ENCODE data around the gene LDLRAD2. TPM values are rescaled to one million over a fixed set of nuclear protein-coding genes. Genes with fewer than 3 reads are reported as not detected.
A peak's percentile ranks its signal among the peaks of the same experiment; 100 is the strongest.
"Not testable (repeated sequence)": the region's sequence is repeated elsewhere in the genome, so short reads cannot be mapped to it uniquely, and the experiment has no call there.

The LDLRAD2 gene
- total RNA-seq (0.27 TPM), polyA plus RNA-seq (not detected)

GRCh38 chr1:21811875-21812305, at the start of gene LDLRAD2:
LDLRAD2 (plus strand) TSS chr1:21812265; CDS start chr1:21812452, 187 bp downstream.
- no peaks in the 10 kb centered on the region for H3K36me3 Mint-ChIP-seq
- Histone ChIP-seq H3K36me3 (ENCODE audit: control insufficient read depth, insufficient read depth, low read length) (no peaks in the 10 kb centered on the region), H3K27me3 (ENCODE audit: control insufficient read depth, insufficient read depth, low read length) (peaks cover 8% of the 10 kb centered on the region)

GRCh38 chr1:21763236-21763635, 48.8 kb upstream of the LDLRAD2 start:
- Histone ChIP-seq H3K36me3 (ENCODE audit: control insufficient read depth, insufficient read depth, low read length) (no peaks in the 10 kb centered on the region), H3K9me3 (ENCODE audit: control insufficient read depth in 2 of 2, low read length in 2 of 2) (no peaks in the 10 kb centered on the region), H3K4me1 (ENCODE audit: control insufficient read depth, insufficient read depth, low read length, poor library complexity, severe bottlenecking) (peaks cover 21% of the 10 kb centered on the region), H3K27me3 (ENCODE audit: control insufficient read depth, insufficient read depth, low read length) (no peaks in the 10 kb centered on the region), H3K27ac (ENCODE audit: insufficient read depth, low read length, poor library complexity, severe bottlenecking) (no peak overlapping the region), H3K4me3 (ENCODE audit: low read depth, low read length) (no peak overlapping the region)
- no peak for DNase-seq
- Mint-ChIP-seq H3K27ac (peak overlapping the region in 2 of 3 donors; percentile 57 to 75), H3K4me1 (peaks cover 22 to 87% (median 53%) of the 10 kb centered on the region in 4 donors), H3K27me3 (no peaks in the 10 kb centered on the region), H3K9me3 (no peaks in the 10 kb centered on the region), H3K36me3 (peaks cover 3% of the 10 kb centered on the region), H3K4me3 (peak overlapping the region in 1 of 4 donors; percentile 22)
- no peak for ATAC-seq (ENCODE audit: low read depth in 2 of 2)

More at GRCh38 chr1:21811875-21812305, at the start of gene LDLRAD2:
- H3K27ac ChIP-seq (ENCODE audit: insufficient read depth, low read length, poor library complexity, severe bottlenecking), result no peak within 1 kb of the TSS
- no peaks in the 10 kb centered on the region for H3K4me1 ChIP-seq (ENCODE audit: control insufficient read depth, insufficient read depth, low read length, poor library complexity, severe bottlenecking)
- H3K4me3 Mint-ChIP-seq, result peak within 1 kb of the TSS in 1 of 4 donors; percentile 44
- H3K9me3 ChIP-seq (ENCODE audit: control insufficient read depth in 2 of 2, low read length in 2 of 2), result no peaks in the 10 kb centered on the region
- peaks cover 0 to 4% (median under 1%) of the 10 kb centered on the region in 4 donors for H3K4me1 Mint-ChIP-seq
- no peak within 1 kb of the TSS for H3K4me3 ChIP-seq (ENCODE audit: low read depth, low read length)
- peaks cover 0 to 4% (median 0%) of the 10 kb centered on the region in 7 donors for H3K9me3 Mint-ChIP-seq
- H3K27me3 Mint-ChIP-seq, result peaks cover 35% of the 10 kb centered on the region
- H3K27ac Mint-ChIP-seq, result no peak within 1 kb of the TSS
- ATAC-seq (ENCODE audit: low read depth in 2 of 2) (no peak), DNase-seq (no peak)

- peaks cover 26% of the 10 kb centered on the region for H3K4me1 ChIP-seq (ENCODE audit: control insufficient read depth, insufficient read depth, low read length, poor library complexity, severe bottlenecking)
- no peaks in the 10 kb centered on the region for H3K9me3 Mint-ChIP-seq
- ATAC-seq (ENCODE audit: low read depth in 2 of 2) (no peak), DNase-seq (no peak)
- H3K27ac ChIP-seq (ENCODE audit: insufficient read depth, low read length, poor library complexity, severe bottlenecking), result no peak overlapping the region
- no peaks in the 10 kb centered on the region for H3K27me3 Mint-ChIP-seq
- H3K36me3 Mint-ChIP-seq, result peaks cover 5% of the 10 kb centered on the region
- H3K4me1 Mint-ChIP-seq, result peaks cover 22 to 87% (median 54%) of the 10 kb centered on the region in 4 donors
- H3K9me3 ChIP-seq (ENCODE audit: control insufficient read depth in 2 of 2, low read length in 2 of 2), result no peaks in the 10 kb centered on the region
- H3K4me3 Mint-ChIP-seq, result peak overlapping the region in 1 of 4 donors; percentile 28
- no peak overlapping the region for H3K4me3 ChIP-seq (ENCODE audit: low read depth, low read length)
- H3K27ac Mint-ChIP-seq, result peak overlapping the region; percentile 75 to 92 (median 81)
- H3K27me3 ChIP-seq (ENCODE audit: control insufficient read depth, insufficient read depth, low read length), result no peaks in the 10 kb centered on the region
- H3K36me3 ChIP-seq (ENCODE audit: control insufficient read depth, insufficient read depth, low read length), result no peaks in the 10 kb centered on the region
Measured at GRCh38 chr1:21763694-21764419, 48.2 kb upstream of the LDLRAD2 start.

GRCh38 chr1:21764615-21765423, 47.2 kb upstream of the LDLRAD2 start:
- DNase-seq, result no peak
- Histone ChIP-seq H3K9me3 (ENCODE audit: control insufficient read depth in 2 of 2, low read length in 2 of 2) (no peaks in the 10 kb centered on the region), H3K27me3 (ENCODE audit: control insufficient read depth, insufficient read depth, low read length) (no peaks in the 10 kb centered on the region), H3K27ac (ENCODE audit: insufficient read depth, low read length, poor library complexity, severe bottlenecking) (no peak overlapping the region), H3K36me3 (ENCODE audit: control insufficient read depth, insufficient read depth, low read length) (no peaks in the 10 kb centered on the region), H3K4me1 (ENCODE audit: control insufficient read depth, insufficient read depth, low read length, poor library complexity, severe bottlenecking) (peaks cover 26% of the 10 kb centered on the region), H3K4me3 (ENCODE audit: low read depth, low read length) (no peak overlapping the region)
- ATAC-seq (ENCODE audit: low read depth in 2 of 2), result no peak
- H3K4me1 Mint-ChIP-seq, result peaks cover 19 to 83% (median 51%) of the 10 kb centered on the region in 4 donors
- peaks cover 8% of the 10 kb centered on the region for H3K36me3 Mint-ChIP-seq
- H3K27me3 Mint-ChIP-seq, result no peaks in the 10 kb centered on the region
- H3K27ac Mint-ChIP-seq, result peak overlapping the region in 1 of 3 donors; percentile 75
- H3K9me3 Mint-ChIP-seq, result no peaks in the 10 kb centered on the region
- H3K4me3 Mint-ChIP-seq, result no peak overlapping the region

GRCh38 chr1:21766210-21766609, 45.9 kb upstream of the LDLRAD2 start:
- DNase-seq, result no peak
- H3K27ac Mint-ChIP-seq, result peak overlapping the region in 1 of 3 donors; percentile 55
- ATAC-seq (ENCODE audit: low read depth in 2 of 2), result no peak

GRCh38 chr1:21767106-21767505, 45.0 kb upstream of the LDLRAD2 start:
- H3K27ac Mint-ChIP-seq, result peak overlapping the region in 1 of 3 donors; percentile 5
- peaks cover 36% of the 10 kb centered on the region for H3K4me1 ChIP-seq (ENCODE audit: control insufficient read depth, insufficient read depth, low read length, poor library complexity, severe bottlenecking)
- peaks cover 23 to 74% (median 51%) of the 10 kb centered on the region in 4 donors for H3K4me1 Mint-ChIP-seq
- not testable (repeated sequence) for H3K36me3 ChIP-seq (ENCODE audit: control insufficient read depth, insufficient read depth, low read length); DNase-seq; H3K27me3 ChIP-seq (ENCODE audit: control insufficient read depth, insufficient read depth, low read length); H3K27me3 Mint-ChIP-seq; H3K4me3 ChIP-seq (ENCODE audit: low read depth, low read length); H3K27ac ChIP-seq (ENCODE audit: insufficient read depth, low read length, poor library complexity, severe bottlenecking); H3K9me3 ChIP-seq (ENCODE audit: control insufficient read depth in 2 of 2, low read length in 2 of 2); H3K9me3 Mint-ChIP-seq; H3K36me3 Mint-ChIP-seq; H3K4me3 Mint-ChIP-seq; ATAC-seq (ENCODE audit: low read depth in 2 of 2)

More at GRCh38 chr1:21766210-21766609, 45.9 kb upstream of the LDLRAD2 start:
- Mint-ChIP-seq H3K4me3 (peak overlapping the region in 2 of 4 donors; percentile 8 to 41), H3K4me1 (peaks cover 25 to 79% (median 54%) of the 10 kb centered on the region in 4 donors), H3K36me3 (peaks cover 8% of the 10 kb centered on the region), H3K9me3 (peaks cover 0 to 2% (median 0%) of the 10 kb centered on the region in 7 donors), H3K27me3 (no peaks in the 10 kb centered on the region)
- no peak overlapping the region for H3K4me3 ChIP-seq (ENCODE audit: low read depth, low read length)
- H3K36me3 ChIP-seq (ENCODE audit: control insufficient read depth, insufficient read depth, low read length), result no peaks in the 10 kb centered on the region
- H3K4me1 ChIP-seq (ENCODE audit: control insufficient read depth, insufficient read depth, low read length, poor library complexity, severe bottlenecking), result peaks cover 31% of the 10 kb centered on the region
- no peaks in the 10 kb centered on the region for H3K9me3 ChIP-seq (ENCODE audit: control insufficient read depth in 2 of 2, low read length in 2 of 2)
- H3K27ac ChIP-seq (ENCODE audit: insufficient read depth, low read length, poor library complexity, severe bottlenecking), result no peak overlapping the region
- H3K27me3 ChIP-seq (ENCODE audit: control insufficient read depth, insufficient read depth, low read length), result no peaks in the 10 kb centered on the region

GRCh38 chr1:21770201-21770600, 41.9 kb upstream of the LDLRAD2 start:
- H3K27ac ChIP-seq (ENCODE audit: insufficient read depth, low read length, poor library complexity, severe bottlenecking), result no peak overlapping the region
- peak overlapping the region in 2 of 4 donors; percentile 6 to 53 for H3K4me3 Mint-ChIP-seq
- peaks cover 0 to 2% (median 0%) of the 10 kb centered on the region in 7 donors for H3K9me3 Mint-ChIP-seq
- peak overlapping the region in 2 of 3 donors; percentile 11 to 63 for H3K27ac Mint-ChIP-seq
- H3K4me1 ChIP-seq (ENCODE audit: control insufficient read depth, insufficient read depth, low read length, poor library complexity, severe bottlenecking), result peaks cover 55% of the 10 kb centered on the region
- H3K4me3 ChIP-seq (ENCODE audit: low read depth, low read length), result no peak overlapping the region
- peaks cover 5% of the 10 kb centered on the region for H3K36me3 Mint-ChIP-seq
- H3K36me3 ChIP-seq (ENCODE audit: control insufficient read depth, insufficient read depth, low read length), result no peaks in the 10 kb centered on the region
- H3K4me1 Mint-ChIP-seq, result peaks cover 16 to 72% (median 48%) of the 10 kb centered on the region in 4 donors
- H3K27me3 ChIP-seq (ENCODE audit: control insufficient read depth, insufficient read depth, low read length), result no peaks in the 10 kb centered on the region
- DNase-seq, result no peak
- no peak for ATAC-seq (ENCODE audit: low read depth in 2 of 2)
- H3K9me3 ChIP-seq (ENCODE audit: control insufficient read depth in 2 of 2, low read length in 2 of 2), result no peaks in the 10 kb centered on the region
- no peaks in the 10 kb centered on the region for H3K27me3 Mint-ChIP-seq

Measured in CD4-positive, CD25-positive, alpha-beta regulatory T cell (primary cell).